Kidney (tissue), 14 donors: ENCODE measurements around the gene EIF5A. TPM values are rescaled to one million over a fixed set of nuclear protein-coding genes. Genes with fewer than 3 reads are reported as not detected.

Source experiments
- DNase-seq, 5 donors: peaks; one replicate each; pipeline ENCODE4 v3.0.0-alpha.2; 2013 to 2020
- FAIRE-seq: peaks from 2 replicates; lab custom pipeline; 2012; peaks lifted over from hg19 to GRCh38; lab: Jason Lieb, UNC
- H3K27ac ChIP-seq, 2 donors: one replicate each; pipeline ENCODE4 v1.7.0; 2013; ENCODE audit warnings: low read depth in 2 of 2, low read length in 2 of 2, inconsistent platforms in 1 of 2
- H3K27me3 ChIP-seq: one replicate; pipeline ENCODE4 v1.7.1; 2013; ENCODE audit warnings: low read length, inconsistent platforms; ENCODE audit not compliant: control insufficient read depth, insufficient read depth
- H3K36me3 ChIP-seq, 3 donors: one replicate each; pipeline versions ENCODE4 v1.7.0 to v1.7.1; 2013; ENCODE audit warnings: low read length in 3 of 3, control low read depth in 1 of 3, inconsistent platforms in 1 of 3; ENCODE audit not compliant: insufficient read depth in 3 of 3, control insufficient read depth in 2 of 3
- H3K4me1 ChIP-seq, 3 donors: one replicate each; pipeline versions ENCODE4 v1.7.0 to v1.7.1; 2013; ENCODE audit warnings: low read length in 3 of 3, inconsistent platforms in 1 of 3, low read depth in 1 of 3; ENCODE audit not compliant: control insufficient read depth in 2 of 3, insufficient read depth in 2 of 3
- H3K4me3 ChIP-seq, 3 donors: one replicate each; pipeline versions ENCODE4 v1.7.0 to v1.8.1; 2013; ENCODE audit warnings: low read length in 3 of 3, control low read depth in 1 of 3, inconsistent platforms in 1 of 3
- H3K9ac ChIP-seq, 3 donors: one replicate each; pipeline versions ENCODE4 v1.7.0 to v1.7.1; 2013; ENCODE audit warnings: low read length in 3 of 3, control low read depth in 1 of 3, inconsistent platforms in 1 of 3
- H3K9me3 ChIP-seq, 3 donors: one replicate each; pipeline versions ENCODE4 v1.7.0 to v1.7.1; 2013; ENCODE audit warnings: low read length in 3 of 3, control low read depth in 1 of 3, inconsistent platforms in 1 of 3; ENCODE audit not compliant: control insufficient read depth in 2 of 3, insufficient read depth in 1 of 3
- CTCF ChIP-seq: IDR thresholded peaks from 3 replicates; pipeline ENCODE4 v1.5.1; 2012; ENCODE audit warnings: mild to moderate bottlenecking, moderate library complexity, borderline replicate concordance; ENCODE audit not compliant: insufficient read depth; ENCODE audit errors: extremely low read depth
- intact Hi-C: fragments of 100-400 bp; cut with DNase I; formaldehyde crosslinking; loops from one replicate; pipeline ENCODE4 v1.11.1; 2022
- polyA plus RNA-seq: library from polyadenylated mRNA; stranded (reverse); fragments of 350-450 nt; fragmentation: Illumina TruSeq; extraction: RNeasy Lipid Tissue Mini Kit (QIAGEN cat#74804); gene quantifications from one replicate; pipeline ENCODE4 v1.2.3, GENCODE V29; 2014; ENCODE audit warnings: low read depth, low replicate concordance; ENCODE audit not compliant: insufficient read depth
- total RNA-seq: library from RNA; stranded (reverse); fragmentation: NEBNext Ultra II Directional; extraction: Animal tissue kit (Norgen Biotek cat#: 25700); gene quantifications from one replicate; pipeline ENCODE4 v1.2.1, GENCODE V29; 2021
- donor health status: control.
- donor health status: control.
- donor health status: control.
- donor health status: control.
- donor health status: control.
- donor health status: DM: yes; HTN: yes; CAD: no.
- donor health status: Normal renal cell carcinoma (clear cell type).

EIF5A gene
- total and polyA plus RNA-seq, 2 donors from 2014 or later = 306 to 434 TPM

GRCh38 chr17:7261379-7262191 is 45.8 kb upstream of the EIF5A start:
- no peaks in the 10 kb centered on the region for H3K27me3 ChIP-seq
- intact Hi-C loops = no loop called here
- H3K4me3 ChIP-seq = peak overlapping the region; percentile 57 to 74 (median 68)
- FAIRE-seq = no peak
- peaks cover 0 to 8% (median 4%) of the 10 kb centered on the region in 3 donors for H3K36me3 ChIP-seq
- H3K9ac ChIP-seq = peak overlapping the region; percentile 8 to 96 (median 20)
- no peak for TF ChIP-seq CTCF
- no peaks in the 10 kb centered on the region for H3K9me3 ChIP-seq
- peaks cover 0 to 21% (median 3%) of the 10 kb centered on the region in 3 donors for H3K4me1 ChIP-seq
- peak in 2 of 5 donors; percentile 26 to 66 for DNase-seq
- peak overlapping the region; percentile 89 for H3K27ac ChIP-seq

GRCh38 chr17:7262192-7262934 is 45.1 kb upstream of the EIF5A start, which contains the start of gene CLDN7:
Gene CLDN7, minus strand, starts transcription at chr17:7262478. Its CDS starts 435 bp downstream, at chr17:7262043.
- FAIRE-seq = no peak
- no peaks in the 10 kb centered on the region for H3K9me3 ChIP-seq
- peak; percentile 86 to 97 (median 91) for DNase-seq
- H3K4me1 ChIP-seq = peaks cover 0 to 21% (median 3%) of the 10 kb centered on the region in 3 donors
- TF ChIP-seq CTCF = no peak
- peak within 1 kb of the TSS; percentile 89 for H3K27ac ChIP-seq
- H3K36me3 ChIP-seq = peaks cover 0 to 2% (median 2%) of the 10 kb centered on the region in 3 donors
- intact Hi-C loops = no loop called here
- peak within 1 kb of the TSS; percentile 68 to 74 (median 72) for H3K4me3 ChIP-seq
- no peaks in the 10 kb centered on the region for H3K27me3 ChIP-seq
- peak within 1 kb of the TSS; percentile 46 to 96 (median 49) for H3K9ac ChIP-seq

- peaks cover 0 to 21% (median 3%) of the 10 kb centered on the region in 3 donors for H3K4me1 ChIP-seq
- intact Hi-C loops = no loop called here
Measured at GRCh38 chr17:7262935-7263800, 44.3 kb upstream of the EIF5A start.

More at GRCh38 chr17:7262935-7263800, 44.3 kb upstream of the EIF5A start:
- H3K36me3 ChIP-seq = peaks cover 0 to 2% (median 0%) of the 10 kb centered on the region in 3 donors
- TF ChIP-seq CTCF = no peak
- no peak for FAIRE-seq
- H3K4me3 ChIP-seq = peak overlapping the region; percentile 53 to 74 (median 72)
- DNase-seq = peak; percentile 78 to 91 (median 87)
- no peaks in the 10 kb centered on the region for H3K9me3 ChIP-seq
- H3K27me3 ChIP-seq = no peaks in the 10 kb centered on the region
- H3K9ac ChIP-seq = peak overlapping the region; percentile 46 to 77 (median 49)
- peak overlapping the region; percentile 88 to 89 for H3K27ac ChIP-seq
